ENCODE results near the gene FAM153A.
"Not testable (repeated sequence)": the region's sequence is repeated elsewhere in the genome, so short reads cannot be mapped to it uniquely, and the experiment has no call there.

FAM153A gene

GRCh38 chr5:177722829-177723228 is 59.9 kb downstream of the FAM153A start:
- H3K9me3 ChIP-seq (ENCODE audit: control insufficient read depth in 1 of 2, low read length in 2 of 2); H3K27ac ChIP-seq (ENCODE audit: low read length); H3K27me3 ChIP-seq (ENCODE audit: low read depth, low read length); H3K4me3 ChIP-seq (ENCODE audit: low read depth in 1 of 2, low read length in 2 of 2); H3K36me3 ChIP-seq (ENCODE audit: control insufficient read depth in 1 of 2, insufficient read depth in 2 of 2, low read length in 2 of 2); H3K4me1 ChIP-seq (ENCODE audit: control insufficient read depth in 1 of 2, insufficient read depth in 2 of 2, low read length in 2 of 2): not testable (repeated sequence)

- not testable (repeated sequence) for H3K4me3 ChIP-seq (ENCODE audit: low read depth in 1 of 2, low read length in 2 of 2); H3K27ac ChIP-seq (ENCODE audit: low read length); H3K9me3 ChIP-seq (ENCODE audit: control insufficient read depth in 1 of 2, low read length in 2 of 2); H3K4me1 ChIP-seq (ENCODE audit: control insufficient read depth in 1 of 2, insufficient read depth in 2 of 2, low read length in 2 of 2); H3K27me3 ChIP-seq (ENCODE audit: low read depth, low read length); H3K36me3 ChIP-seq (ENCODE audit: control insufficient read depth in 1 of 2, insufficient read depth in 2 of 2, low read length in 2 of 2)
These were observed 62.7 kb downstream of the FAM153A start for GRCh38 chr5:177719989-177720388.

DNA sequence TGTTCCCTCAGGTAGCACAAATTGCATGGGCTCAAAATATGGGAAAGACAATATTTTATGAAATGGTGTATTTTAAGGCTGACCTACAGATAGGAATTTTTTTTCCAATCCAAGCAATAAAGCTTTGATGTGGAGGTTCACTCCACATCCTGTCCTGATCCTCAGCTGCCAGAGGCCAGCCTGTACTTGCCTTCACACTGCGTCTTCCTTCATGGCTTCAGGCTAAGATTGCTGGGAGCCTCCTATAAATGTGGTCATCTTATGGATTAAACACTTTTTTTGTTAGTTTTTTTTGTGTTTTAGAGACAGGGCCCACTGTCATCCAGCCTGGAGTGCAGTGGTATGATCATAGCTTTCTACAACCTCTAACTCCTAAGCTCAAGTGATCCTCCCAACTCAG is 67.3 kb downstream of the FAM153A start:
- not testable (repeated sequence) for H3K27ac ChIP-seq (ENCODE audit: low read length); H3K36me3 ChIP-seq (ENCODE audit: control insufficient read depth in 1 of 2, insufficient read depth in 2 of 2, low read length in 2 of 2); H3K4me3 ChIP-seq (ENCODE audit: low read depth in 1 of 2, low read length in 2 of 2); H3K27me3 ChIP-seq (ENCODE audit: low read depth, low read length); H3K4me1 ChIP-seq (ENCODE audit: control insufficient read depth in 1 of 2, insufficient read depth in 2 of 2, low read length in 2 of 2); H3K9me3 ChIP-seq (ENCODE audit: control insufficient read depth in 1 of 2, low read length in 2 of 2)

- H3K27ac ChIP-seq (ENCODE audit: low read length); H3K4me3 ChIP-seq (ENCODE audit: low read depth in 1 of 2, low read length in 2 of 2); H3K4me1 ChIP-seq (ENCODE audit: control insufficient read depth in 1 of 2, insufficient read depth in 2 of 2, low read length in 2 of 2); H3K27me3 ChIP-seq (ENCODE audit: low read depth, low read length); H3K36me3 ChIP-seq (ENCODE audit: control insufficient read depth in 1 of 2, insufficient read depth in 2 of 2, low read length in 2 of 2); H3K9me3 ChIP-seq (ENCODE audit: control insufficient read depth in 1 of 2, low read length in 2 of 2): not testable (repeated sequence)
These were observed 86.6 kb downstream of the FAM153A start for GRCh38 chr5:177696100-177696499.

GRCh38 chr5:177695356-177695930 is 87.3 kb downstream of the FAM153A start:
- H3K36me3 ChIP-seq (ENCODE audit: control insufficient read depth in 1 of 2, insufficient read depth in 2 of 2, low read length in 2 of 2); H3K4me1 ChIP-seq (ENCODE audit: control insufficient read depth in 1 of 2, insufficient read depth in 2 of 2, low read length in 2 of 2); H3K27ac ChIP-seq (ENCODE audit: low read length); H3K27me3 ChIP-seq (ENCODE audit: low read depth, low read length); H3K9me3 ChIP-seq (ENCODE audit: control insufficient read depth in 1 of 2, low read length in 2 of 2); H3K4me3 ChIP-seq (ENCODE audit: low read depth in 1 of 2, low read length in 2 of 2): not testable (repeated sequence)

DNA sequence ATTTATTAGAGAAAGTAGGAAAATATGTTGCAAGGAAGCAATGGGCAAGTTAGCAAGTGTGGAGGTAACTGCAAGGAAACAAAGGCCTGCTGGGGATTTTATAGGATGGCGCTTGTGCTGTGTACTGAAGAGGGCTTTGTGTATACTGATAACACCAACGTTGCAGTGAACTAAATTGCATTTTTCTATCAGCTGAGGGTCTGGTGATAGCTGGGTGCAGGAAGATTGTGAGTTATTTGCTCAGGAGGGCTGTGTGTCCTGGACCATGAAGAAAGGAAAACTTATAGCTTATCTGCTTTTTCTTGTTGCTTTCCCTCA is 88.2 kb downstream of the FAM153A start:
- H3K4me1 ChIP-seq (ENCODE audit: control insufficient read depth in 1 of 2, insufficient read depth in 2 of 2, low read length in 2 of 2); H3K27ac ChIP-seq (ENCODE audit: low read length); H3K27me3 ChIP-seq (ENCODE audit: low read depth, low read length); H3K36me3 ChIP-seq (ENCODE audit: control insufficient read depth in 1 of 2, insufficient read depth in 2 of 2, low read length in 2 of 2); H3K4me3 ChIP-seq (ENCODE audit: low read depth in 1 of 2, low read length in 2 of 2); H3K9me3 ChIP-seq (ENCODE audit: control insufficient read depth in 1 of 2, low read length in 2 of 2): not testable (repeated sequence)

GRCh38 chr5:177693671-177694517 is 88.8 kb downstream of the FAM153A start:
- not testable (repeated sequence) for H3K4me1 ChIP-seq (ENCODE audit: control insufficient read depth in 1 of 2, insufficient read depth in 2 of 2, low read length in 2 of 2); H3K4me3 ChIP-seq (ENCODE audit: low read depth in 1 of 2, low read length in 2 of 2); H3K27ac ChIP-seq (ENCODE audit: low read length)

DNA sequence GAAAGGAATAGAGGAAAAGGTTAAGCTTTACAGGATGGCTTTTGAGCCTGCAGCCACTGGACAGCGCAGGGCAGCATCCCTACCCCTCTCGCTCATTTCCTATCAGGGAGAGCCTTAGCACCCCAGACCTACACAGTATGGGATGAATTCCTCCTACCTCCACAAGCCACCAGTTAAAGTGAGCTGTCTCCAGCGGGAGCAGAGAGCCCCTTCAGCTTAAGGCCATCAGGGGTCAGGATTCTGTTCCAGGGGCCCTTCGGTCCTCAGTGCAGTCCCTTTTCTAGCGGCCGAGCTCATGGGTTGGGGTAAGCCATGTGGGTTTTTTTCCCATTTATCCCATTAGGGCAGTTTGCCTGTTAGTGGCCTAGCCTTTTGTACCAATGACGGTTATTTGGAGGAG is 89.7 kb downstream of the FAM153A start:
- not testable (repeated sequence) for H3K9me3 ChIP-seq (ENCODE audit: control insufficient read depth in 1 of 2, low read length in 2 of 2); H3K4me3 ChIP-seq (ENCODE audit: low read depth in 1 of 2, low read length in 2 of 2); H3K36me3 ChIP-seq (ENCODE audit: control insufficient read depth in 1 of 2, insufficient read depth in 2 of 2, low read length in 2 of 2); H3K27ac ChIP-seq (ENCODE audit: low read length); H3K27me3 ChIP-seq (ENCODE audit: low read depth, low read length); H3K4me1 ChIP-seq (ENCODE audit: control insufficient read depth in 1 of 2, insufficient read depth in 2 of 2, low read length in 2 of 2)

More at GRCh38 chr5:177693671-177694517, 88.8 kb downstream of the FAM153A start:
- H3K36me3 ChIP-seq (ENCODE audit: control insufficient read depth in 1 of 2, insufficient read depth in 2 of 2, low read length in 2 of 2); H3K9me3 ChIP-seq (ENCODE audit: control insufficient read depth in 1 of 2, low read length in 2 of 2); H3K27me3 ChIP-seq (ENCODE audit: low read depth, low read length): not testable (repeated sequence)

GRCh38 chr5:177692507-177692906 is 90.2 kb downstream of the FAM153A start:
- not testable (repeated sequence) for H3K27me3 ChIP-seq (ENCODE audit: low read depth, low read length); H3K4me3 ChIP-seq (ENCODE audit: low read depth in 1 of 2, low read length in 2 of 2); H3K36me3 ChIP-seq (ENCODE audit: control insufficient read depth in 1 of 2, insufficient read depth in 2 of 2, low read length in 2 of 2); H3K4me1 ChIP-seq (ENCODE audit: control insufficient read depth in 1 of 2, insufficient read depth in 2 of 2, low read length in 2 of 2); H3K9me3 ChIP-seq (ENCODE audit: control insufficient read depth in 1 of 2, low read length in 2 of 2); H3K27ac ChIP-seq (ENCODE audit: low read length)

DNA sequence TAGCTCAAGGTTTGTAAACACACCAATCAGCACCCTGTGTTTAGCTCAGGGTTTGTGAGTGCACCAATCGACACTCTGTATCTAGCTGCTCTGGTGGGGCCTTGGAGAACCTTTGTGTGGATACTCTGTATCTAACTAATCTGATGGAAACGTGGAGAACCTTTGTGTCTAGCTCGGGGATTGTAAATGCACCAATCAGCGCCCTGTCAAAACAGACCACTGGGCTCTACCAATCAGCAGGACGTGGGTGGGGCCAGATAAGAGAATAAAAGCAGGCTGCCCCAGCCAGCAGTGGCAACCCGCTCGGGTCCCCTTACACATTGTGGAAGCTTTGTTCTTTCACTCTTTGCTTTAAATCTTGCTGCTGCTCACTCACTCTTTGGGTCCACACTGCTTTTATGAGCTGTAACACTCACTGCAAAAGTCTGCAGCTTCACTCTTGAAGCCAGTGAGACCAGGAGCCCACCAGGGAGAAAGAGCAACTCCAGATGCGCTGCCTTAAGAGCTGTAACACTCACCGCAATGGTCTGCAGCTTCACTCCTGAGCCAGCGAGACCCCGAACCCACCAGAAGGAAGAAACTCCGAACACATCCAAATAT is 93.6 kb downstream of the FAM153A start:
- H3K4me3 ChIP-seq (ENCODE audit: low read depth in 1 of 2, low read length in 2 of 2); H3K4me1 ChIP-seq (ENCODE audit: control insufficient read depth in 1 of 2, insufficient read depth in 2 of 2, low read length in 2 of 2); H3K9me3 ChIP-seq (ENCODE audit: control insufficient read depth in 1 of 2, low read length in 2 of 2); H3K36me3 ChIP-seq (ENCODE audit: control insufficient read depth in 1 of 2, insufficient read depth in 2 of 2, low read length in 2 of 2); H3K27ac ChIP-seq (ENCODE audit: low read length); H3K27me3 ChIP-seq (ENCODE audit: low read depth, low read length): not testable (repeated sequence)

- H3K27me3 ChIP-seq (ENCODE audit: low read depth, low read length); H3K9me3 ChIP-seq (ENCODE audit: control insufficient read depth in 1 of 2, low read length in 2 of 2); H3K4me1 ChIP-seq (ENCODE audit: control insufficient read depth in 1 of 2, insufficient read depth in 2 of 2, low read length in 2 of 2); H3K27ac ChIP-seq (ENCODE audit: low read length); H3K36me3 ChIP-seq (ENCODE audit: control insufficient read depth in 1 of 2, insufficient read depth in 2 of 2, low read length in 2 of 2); H3K4me3 ChIP-seq (ENCODE audit: low read depth in 1 of 2, low read length in 2 of 2): not testable (repeated sequence)
These were observed 94.6 kb downstream of the FAM153A start for GRCh38 chr5:177688091-177688490.

- H3K4me1 ChIP-seq (ENCODE audit: control insufficient read depth in 1 of 2, insufficient read depth in 2 of 2, low read length in 2 of 2); H3K4me3 ChIP-seq (ENCODE audit: low read depth in 1 of 2, low read length in 2 of 2); H3K27ac ChIP-seq (ENCODE audit: low read length); H3K36me3 ChIP-seq (ENCODE audit: control insufficient read depth in 1 of 2, insufficient read depth in 2 of 2, low read length in 2 of 2); H3K9me3 ChIP-seq (ENCODE audit: control insufficient read depth in 1 of 2, low read length in 2 of 2); H3K27me3 ChIP-seq (ENCODE audit: low read depth, low read length): not testable (repeated sequence)
These were observed 100.8 kb downstream of the FAM153A start for GRCh38 chr5:177681920-177682319.
